H9 (cell line): ENCODE results near the gene IL31. TPM values are rescaled to one million over a fixed set of nuclear protein-coding genes. Genes with fewer than 3 reads are reported as not detected.

Experiments used
- DNase-seq: peaks from one replicate; pipeline ENCODE4 v3.0.0-alpha.2; 2017
- H2AFZ ChIP-seq: one replicate; pipeline ENCODE4 v1.6.1; 2013; ENCODE audit warnings: mild to moderate bottlenecking, low read length, control low read depth, moderate library complexity
- H2AK5ac ChIP-seq: 2 replicates; pipeline ENCODE4 v1.6.1; 2013; ENCODE audit warnings: low read length, control low read depth, mixed read lengths; ENCODE audit not compliant: insufficient read length
- H2BK120ac ChIP-seq: one replicate; pipeline ENCODE4 v1.6.1; 2013; ENCODE audit warnings: low read depth, mild to moderate bottlenecking, low read length, control low read depth, inconsistent platforms; ENCODE audit not compliant: poor library complexity, severe bottlenecking
- H2BK12ac ChIP-seq: 2 replicates; pipeline ENCODE4 v1.6.1; 2013; ENCODE audit warnings: low read length, control low read depth, mixed read lengths, low read depth; ENCODE audit not compliant: insufficient read length
- H2BK15ac ChIP-seq: 2 replicates; pipeline ENCODE4 v1.6.1; 2013; ENCODE audit warnings: low read depth, low read length, control low read depth
- H2BK20ac ChIP-seq: one replicate; pipeline ENCODE4 v1.6.1; 2013; ENCODE audit warnings: low read depth, mild to moderate bottlenecking, low read length, control low read depth, inconsistent platforms; ENCODE audit not compliant: poor library complexity, severe bottlenecking
- H2BK5ac ChIP-seq: 2 replicates; pipeline ENCODE4 v1.6.1; 2013; ENCODE audit warnings: low read length, control low read depth, mixed read lengths; ENCODE audit not compliant: insufficient read length
- H3K14ac ChIP-seq: 2 replicates; pipeline ENCODE4 v1.6.1; 2013; ENCODE audit warnings: low read length, control low read depth; ENCODE audit not compliant: insufficient read depth
- H3K18ac ChIP-seq: 2 replicates; pipeline ENCODE4 v1.6.1; 2013; ENCODE audit warnings: low read depth, mild to moderate bottlenecking, mixed read lengths, low read length, control low read depth; ENCODE audit not compliant: insufficient read length
- H3K23ac ChIP-seq: 2 replicates; pipeline ENCODE4 v1.6.1; 2013; ENCODE audit warnings: low read length, control low read depth, mixed read lengths, low read depth; ENCODE audit not compliant: insufficient read length
- H3K23me2 ChIP-seq: 2 replicates; pipeline ENCODE4 v1.6.1; 2013; ENCODE audit warnings: low read depth, mild to moderate bottlenecking, mixed read lengths, low read length, control low read depth; ENCODE audit not compliant: insufficient read length, poor library complexity, severe bottlenecking
- H3K27ac ChIP-seq: 2 replicates; pipeline ENCODE4 v1.5.1; 2013; ENCODE audit warnings: low read length, control low read depth, mixed read lengths, low read depth; ENCODE audit not compliant: insufficient read length
- H3K27me3 ChIP-seq: 2 replicates; pipeline ENCODE4 v1.6.1; 2013; ENCODE audit warnings: low read length, control low read depth, inconsistent platforms; ENCODE audit not compliant: insufficient read depth
- H3K4ac ChIP-seq: 2 replicates; pipeline ENCODE4 v1.6.1; 2013; ENCODE audit warnings: low read depth, mild to moderate bottlenecking, control low read depth, inconsistent platforms, low read length, moderate library complexity
- H3K4me1 ChIP-seq: 2 replicates; pipeline ENCODE4 v1.6.1; 2013; ENCODE audit warnings: low read length, control low read depth, inconsistent platforms; ENCODE audit not compliant: insufficient read depth
- H3K4me2 ChIP-seq: 2 replicates; pipeline ENCODE4 v1.6.1; 2013; ENCODE audit warnings: low read length, control low read depth, mixed read lengths; ENCODE audit not compliant: insufficient read length, insufficient read depth
- H3K56ac ChIP-seq: 2 replicates; pipeline ENCODE4 v1.6.1; 2013; ENCODE audit warnings: low read depth, mild to moderate bottlenecking, mixed read lengths, low read length, control low read depth; ENCODE audit not compliant: insufficient read length
- H3K79me1 ChIP-seq: 2 replicates; pipeline ENCODE4 v1.6.1; 2013; ENCODE audit warnings: low read depth, mild to moderate bottlenecking, moderate library complexity, low read length, control low read depth, inconsistent platforms; ENCODE audit not compliant: insufficient read depth, poor library complexity, severe bottlenecking
- H3K79me2 ChIP-seq: 2 replicates; pipeline ENCODE4 v1.6.1; 2013; ENCODE audit warnings: low read length, control low read depth, inconsistent platforms; ENCODE audit not compliant: insufficient read depth
- H3K9ac ChIP-seq: 2 replicates; pipeline ENCODE4 v1.6.1; 2013; ENCODE audit warnings: low read length, control low read depth, mixed read lengths; ENCODE audit not compliant: insufficient read length; ENCODE audit errors: extremely low read depth
- H3K9me3 ChIP-seq: one replicate; pipeline ENCODE4 v1.6.1; 2013; ENCODE audit warnings: low read depth, low read length, inconsistent platforms; ENCODE audit not compliant: control insufficient read depth
- H3T11ph ChIP-seq: one replicate; pipeline ENCODE4 v1.6.1; 2013; ENCODE audit warnings: mild to moderate bottlenecking, low read length, control low read depth, inconsistent platforms
- H4K20me1 ChIP-seq: one replicate; pipeline ENCODE4 v1.6.1; 2013; ENCODE audit not compliant: control insufficient read depth, insufficient read length, insufficient read depth
- H4K5ac ChIP-seq: 2 replicates; pipeline ENCODE4 v1.6.1; 2013; ENCODE audit warnings: low read depth, mild to moderate bottlenecking, mixed read lengths, low read length, control low read depth; ENCODE audit not compliant: insufficient read length
- H4K8ac ChIP-seq: replicated peaks from 2 replicates; pipeline ENCODE4 v1.6.1; 2013; ENCODE audit warnings: low read length, control low read depth, mixed read lengths, low read depth; ENCODE audit not compliant: insufficient read length
- H4K91ac ChIP-seq: 2 replicates; pipeline ENCODE4 v1.6.1; 2013; ENCODE audit warnings: low read depth, mild to moderate bottlenecking, moderate library complexity, mixed read lengths, low read length, control low read depth; ENCODE audit not compliant: insufficient read length
- H3K27ac Mint-ChIP-seq, 3 experiments: 2 replicates in 2 of 3; 3 replicates in 1 of 3; pipeline ENCODE4 v1.8.0; 2020 to 2021; ENCODE audit warnings: mixed read lengths in 3 of 3, mild to moderate bottlenecking in 1 of 3, moderate library complexity in 1 of 3
- H3K27me3 Mint-ChIP-seq: 2 replicates; pipeline ENCODE4 v1.8.0; 2021; ENCODE audit warnings: low read depth, mild to moderate bottlenecking, moderate library complexity, mixed read lengths
- H3K36me3 Mint-ChIP-seq, 3 experiments: 2 replicates in 2 of 3; 3 replicates in 1 of 3; pipeline ENCODE4 v1.8.0; 2020 to 2021; ENCODE audit warnings: low read depth in 3 of 3, mixed read lengths in 3 of 3; ENCODE audit not compliant: insufficient read depth in 1 of 3
- H3K4me1 Mint-ChIP-seq, 2 experiments: 2 replicates each; pipeline ENCODE4 v1.8.0; 2020; ENCODE audit warnings: mixed read lengths in 2 of 2
- H3K4me3 Mint-ChIP-seq, 2 experiments: 2 replicates in 1 of 2; 3 replicates in 1 of 2; pipeline ENCODE4 v1.8.0; 2020 to 2021; ENCODE audit warnings: mild to moderate bottlenecking in 2 of 2, mixed read lengths in 2 of 2, moderate library complexity in 1 of 2
- H3K9me3 Mint-ChIP-seq, 2 experiments: 2 replicates in 1 of 2; 3 replicates in 1 of 2; pipeline ENCODE4 v1.8.0; 2020; ENCODE audit warnings: mild to moderate bottlenecking in 2 of 2, mixed read lengths in 2 of 2, moderate library complexity in 1 of 2
- CTCF ChIP-seq: fragments of 200-600 bp; sonication (generic); conservative IDR thresholded peaks from 3 replicates; pipeline ENCODE4 v1.8.0; 2021; ENCODE audit warnings: antibody characterized with exemption, mild to moderate bottlenecking
- WGBS: extraction: QIAGEN DNeasy Blood & Tissue Kit; methylation state at CpG from one replicate; pipeline ENCODE4 v1.1.7; 2013; ENCODE audit warnings: missing lambda C conversion rate, low lambda C conversion rate, mixed read lengths; ENCODE audit not compliant: insufficient read length; ENCODE audit errors: extremely low coverage; 5-methylcytosine and 5-hydroxymethylcytosine counted together
- total RNA-seq: library from RNA; stranded (reverse); gene quantifications from 2 replicates; pipeline ENCODE4 v1.2.1, GENCODE V29; 2021

IL31 gene
- total RNA-seq, 1 experiment from 2014 or later, result not detected

GRCh38 chr12:122199484-122200355 lies 25.7 kb upstream of the IL31 start:
- Histone ChIP-seq H4K8ac (no peak overlapping the region), H2BK20ac (no peak overlapping the region), H3K4ac (no peak overlapping the region), H4K91ac (no peak overlapping the region), H2AK5ac (no peak overlapping the region), H3K9me3 (no peaks in the 10 kb centered on the region), H4K20me1 (no peaks in the 10 kb centered on the region), H3K4me1 (peaks cover 2% of the 10 kb centered on the region), H2BK12ac (no peak overlapping the region), H3K27me3 (peaks cover 2% of the 10 kb centered on the region; the same call in 1 of the 2 replicates), H3K79me1 (no peaks in the 10 kb centered on the region), H3T11ph (no peak overlapping the region), H3K23me2 (peaks cover 7% of the 10 kb centered on the region), H3K27ac (no peak overlapping the region), H2BK120ac (no peak overlapping the region), H2BK15ac (no peak overlapping the region), H3K79me2 (no peaks in the 10 kb centered on the region), H2BK5ac (no peak overlapping the region), H4K5ac (no peak overlapping the region), H2AFZ (no peak overlapping the region), H3K9ac (no peak overlapping the region), H3K4me2 (no peak overlapping the region), H3K14ac (no peak overlapping the region; the same call in 1 of the 2 replicates), H3K18ac (no peak overlapping the region), H3K56ac (no peak overlapping the region), H3K23ac (no peak overlapping the region)
- peaks cover 41% of the 10 kb centered on the region for H3K27me3 Mint-ChIP-seq
- H3K4me3 Mint-ChIP-seq, result no peak overlapping the region
- H3K4me1 Mint-ChIP-seq, result peaks cover 5 to 11% of the 10 kb centered on the region in 2 experiments
- no peaks in the 10 kb centered on the region; a peak in 2 of 7 replicates for H3K36me3 Mint-ChIP-seq
- peaks cover 4 to 8% of the 10 kb centered on the region in 2 experiments for H3K9me3 Mint-ChIP-seq
- no peak for DNase-seq
- no peak for TF ChIP-seq CTCF
- H3K27ac Mint-ChIP-seq, result no peak overlapping the region; a peak in 2 of 7 replicates
- no CpG with 5 or more reads among the region's 29 CpGs for WGBS
